ENCODE data around the gene SELPLG.
"Not testable (repeated sequence)": the region's sequence is repeated elsewhere in the genome, so short reads cannot be mapped to it uniquely, and the experiment has no call there.

Gene SELPLG

GRCh38 chr12:108578264-108578663 lies 55.4 kb downstream of the SELPLG start:
- intact Hi-C loops (cut with DNase I), result no loop called here
- DNase-seq, result no peak

GRCh38 chr12:108577458-108577857 lies 56.2 kb downstream of the SELPLG start:
- intact Hi-C loops (cut with DNase I), result no loop called here
- no peak for DNase-seq

- DNase-seq, result peak in 1 of 10 donors; percentile 26
- intact Hi-C loops (cut with DNase I), result no loop called here
Measured at GRCh38 chr12:108576660-108577234, 56.9 kb downstream of the SELPLG start.

- peak in 1 of 10 donors; percentile 14 for DNase-seq
- intact Hi-C loops (cut with DNase I), result no loop called here
Measured at GRCh38 chr12:108575199-108575912, 58.3 kb downstream of the SELPLG start.

- intact Hi-C loops (cut with DNase I); DNase-seq: not testable (repeated sequence)
Measured at GRCh38 chr12:108574276-108574675, 59.4 kb downstream of the SELPLG start.

GRCh38 chr12:108573317-108573716 lies 60.4 kb downstream of the SELPLG start:
- intact Hi-C loops (cut with DNase I), result no loop called here

GRCh38 chr12:108572166-108572790 lies 61.4 kb downstream of the SELPLG start:
- DNase-seq, result no peak
- intact Hi-C loops (cut with DNase I), result no loop called here

More at GRCh38 chr12:108573317-108573716, 60.4 kb downstream of the SELPLG start:
- no peak for DNase-seq
